Measurements from ENCODE around the gene ADH5. TPM values are rescaled to one million over a fixed set of nuclear protein-coding genes. Genes with fewer than 3 reads are reported as not detected.
"Not testable (repeated sequence)": the region's sequence is repeated elsewhere in the genome, so short reads cannot be mapped to it uniquely, and the experiment has no call there.

Gene ADH5
- total RNA-seq, 4 donors from 2014 or later: 24.8 to 183 (median 110) TPM

- 25 to 32% methylated on average over 2 of the region's 2 CpGs for WGBS, 2 donors
Measured at GRCh38 chr4:99091216-99091575, 2.6 kb upstream of the ADH5 start.

GRCh38 chr4:99090481-99091215 is 2.1 kb upstream of the ADH5 start:
- Histone ChIP-seq H3K4me3 (peak overlapping the region; percentile 52 to 88 (median 80)), H3K9me3 (no peaks in the 10 kb centered on the region), H3K36me3 (peaks cover 0 to 1% (median 0%) of the 10 kb centered on the region in 3 donors), H3K4me1 (peaks cover 4 to 65% (median 18%) of the 10 kb centered on the region in 3 donors), H3K27ac (peak overlapping the region; percentile 78 to 98 (median 93)), H3K27me3 (no peaks in the 10 kb centered on the region)
- TF ChIP-seq CTCF (IDR thresholded peaks at IDR 0.05): no peak
- TF ChIP-seq POLR2A (IDR thresholded peaks at IDR 0.05): no peak
- intact Hi-C loops (cut with DNase I): no loop called here
- DNase-seq: no peak
- 33 to 39% methylated on average over 2 of the region's 2 CpGs for WGBS, 2 donors

More at GRCh38 chr4:99091216-99091575, 2.6 kb upstream of the ADH5 start:
- H3K9me3 ChIP-seq: no peaks in the 10 kb centered on the region
- H3K27me3 ChIP-seq: no peaks in the 10 kb centered on the region
- H3K27ac ChIP-seq: peak overlapping the region; percentile 78 to 98 (median 93)
- intact Hi-C loops (cut with DNase I): no loop called here
- TF ChIP-seq CTCF (IDR thresholded peaks at IDR 0.05) (no peak), POLR2A (IDR thresholded peaks at IDR 0.05) (no peak)
- H3K36me3 ChIP-seq: no peaks in the 10 kb centered on the region
- no peak for DNase-seq
- H3K4me1 ChIP-seq: peaks cover 4 to 60% (median 18%) of the 10 kb centered on the region in 3 donors
- peak overlapping the region; percentile 52 to 88 (median 80) for H3K4me3 ChIP-seq

GRCh38 chr4:99088023-99088449 is 552 bp downstream of the ADH5 start:
- Histone ChIP-seq H3K4me1 (peaks cover 4 to 85% (median 22%) of the 10 kb centered on the region in 3 donors), H3K36me3 (peaks cover 8 to 27% (median 9%) of the 10 kb centered on the region in 3 donors), H3K27me3 (no peaks in the 10 kb centered on the region), H3K9me3 (no peaks in the 10 kb centered on the region), H3K27ac (peak overlapping the region; percentile 90 to 98 (median 95)), H3K4me3 (peak overlapping the region; percentile 52 to 88 (median 80))
- no peak for DNase-seq
- TF ChIP-seq CTCF (IDR thresholded peaks at IDR 0.05) (no peak), POLR2A (IDR thresholded peaks at IDR 0.05) (no peak)
- intact Hi-C loops (cut with DNase I): no loop called here
- WGBS, 2 donors: 4 to 14% methylated on average over 11 to 15 of the region's 15 CpGs

GRCh38 chr4:99084595-99084994 is 4.0 kb downstream of the ADH5 start:
- Histone ChIP-seq H3K4me1 (peaks cover 0 to 67% (median 4%) of the 10 kb centered on the region in 3 donors), H3K36me3 (peaks cover 9 to 62% (median 33%) of the 10 kb centered on the region in 3 donors), H3K4me3 (no peak overlapping the region), H3K27ac (no peak overlapping the region), H3K9me3 (no peaks in the 10 kb centered on the region), H3K27me3 (no peaks in the 10 kb centered on the region)
- no peak for TF ChIP-seq CTCF (IDR thresholded peaks at IDR 0.05)
- TF ChIP-seq POLR2A (IDR thresholded peaks at IDR 0.05): no peak
- intact Hi-C loops (cut with DNase I): no loop called here
- WGBS, 2 donors: 85 to 94% methylated on average over 2 of the region's 2 CpGs
- no peak for DNase-seq

- DNase-seq: no peak
- H3K9me3 ChIP-seq: no peaks in the 10 kb centered on the region
- 87 to 88% methylated on average over 5 of the region's 5 CpGs for WGBS, 2 donors
- H3K27me3 ChIP-seq: no peaks in the 10 kb centered on the region
- peak overlapping the region in 1 of 4 donors; percentile 0 for H3K27ac ChIP-seq
- intact Hi-C loops (cut with DNase I): no loop called here
- peaks cover 0 to 50% (median 4%) of the 10 kb centered on the region in 3 donors for H3K4me1 ChIP-seq
- no peak overlapping the region for H3K4me3 ChIP-seq
- no peak for TF ChIP-seq POLR2A (IDR thresholded peaks at IDR 0.05)
- no peak for TF ChIP-seq CTCF (IDR thresholded peaks at IDR 0.05)
- H3K36me3 ChIP-seq: peaks cover 9 to 86% (median 35%) of the 10 kb centered on the region in 3 donors
Measured at GRCh38 chr4:99082192-99082591, 6.4 kb downstream of the ADH5 start.

GRCh38 chr4:99080869-99081268 is 7.7 kb downstream of the ADH5 start:
- H3K27ac ChIP-seq: peak overlapping the region in 1 of 4 donors; percentile 10
- H3K9me3 ChIP-seq; DNase-seq; H3K27me3 ChIP-seq; intact Hi-C loops (cut with DNase I); H3K4me3 ChIP-seq: not testable (repeated sequence)
- peaks cover 9 to 99% (median 48%) of the 10 kb centered on the region in 3 donors for H3K36me3 ChIP-seq
- peaks cover 0 to 37% (median 4%) of the 10 kb centered on the region in 3 donors for H3K4me1 ChIP-seq
- WGBS, 2 donors: 55 to 73% methylated on average over 6 of the region's 6 CpGs
